Hematopoietic multipotent progenitor cell treated with erythropoietin and hydrocortisone succinate and interleukin-3 and kit ligand, for 15 days (in vitro differentiated cells): ENCODE data around the gene RAP1GAP2.
A peak's percentile ranks its signal among the peaks of the same experiment; 100 is the strongest.

Experiments used
- DNase-seq: peaks from one replicate; pipeline ENCODE4 v3.0.0-alpha.2; 2015; ENCODE audit warnings: low spot score

The RAP1GAP2 gene

DNA sequence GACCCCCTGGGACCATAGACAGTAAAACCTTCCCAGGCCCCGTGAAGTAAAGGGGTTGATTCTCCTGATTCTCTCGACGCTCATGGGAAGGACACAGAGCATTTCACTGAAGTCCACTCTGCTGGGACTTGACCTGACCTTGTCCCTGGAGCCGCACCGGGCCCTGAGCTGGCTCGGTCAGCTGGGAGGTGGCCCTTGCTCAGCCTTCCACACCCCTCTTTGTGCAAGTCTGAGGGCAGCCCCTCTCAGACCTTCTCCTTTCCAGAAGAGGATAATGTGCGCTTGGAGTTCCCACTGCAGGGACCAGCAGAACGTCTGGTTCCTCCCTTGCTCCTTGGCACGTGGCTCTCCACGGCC is 115.5 kb downstream of the RAP1GAP2 start:
- no peak for DNase-seq

DNA sequence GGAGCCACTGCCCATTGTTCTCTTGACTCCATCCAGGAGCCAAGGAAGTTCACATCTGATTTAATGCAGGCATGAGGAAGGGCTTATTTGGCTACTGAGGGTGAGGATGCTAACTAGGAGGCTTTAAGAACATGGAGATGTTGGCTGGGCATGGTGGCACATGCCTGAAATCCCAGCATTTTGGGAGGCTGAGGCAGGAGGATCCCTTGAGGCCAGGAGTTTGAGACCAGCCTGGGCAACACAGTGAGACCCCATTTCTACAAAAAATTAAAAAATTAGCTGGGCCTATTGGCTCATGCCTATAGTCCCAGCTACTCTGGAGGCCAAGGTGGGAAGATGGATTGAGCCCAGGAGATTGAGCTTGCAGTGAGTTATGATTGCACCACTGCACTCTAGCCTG is 116.5 kb downstream of the RAP1GAP2 start:
- no peak for DNase-seq

- DNase-seq = no peak
Observed at GRCh38 chr17:2916461-2916860, 120.2 kb downstream of the RAP1GAP2 start.

DNA sequence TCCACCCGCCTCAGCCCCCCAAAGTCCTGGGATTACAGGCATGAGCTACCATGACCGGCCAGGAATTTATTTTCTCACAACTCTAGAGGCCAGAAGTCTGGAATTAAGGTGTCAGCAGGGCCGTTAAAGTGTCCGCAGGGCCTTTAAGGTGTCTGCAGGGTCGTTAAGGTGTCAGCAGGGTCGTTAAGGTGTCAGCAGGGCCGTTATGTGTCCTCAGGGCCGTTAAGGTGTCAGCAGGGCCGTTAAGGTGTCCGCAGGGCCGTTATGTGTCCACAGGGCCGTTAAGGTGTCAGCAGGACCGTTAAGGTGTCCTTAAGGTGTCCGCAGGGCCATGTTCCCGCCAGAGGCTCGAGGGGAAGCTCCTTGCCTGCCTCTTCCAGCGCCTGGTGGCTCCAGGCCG is 125.2 kb downstream of the RAP1GAP2 start:
- DNase-seq = no peak

DNA sequence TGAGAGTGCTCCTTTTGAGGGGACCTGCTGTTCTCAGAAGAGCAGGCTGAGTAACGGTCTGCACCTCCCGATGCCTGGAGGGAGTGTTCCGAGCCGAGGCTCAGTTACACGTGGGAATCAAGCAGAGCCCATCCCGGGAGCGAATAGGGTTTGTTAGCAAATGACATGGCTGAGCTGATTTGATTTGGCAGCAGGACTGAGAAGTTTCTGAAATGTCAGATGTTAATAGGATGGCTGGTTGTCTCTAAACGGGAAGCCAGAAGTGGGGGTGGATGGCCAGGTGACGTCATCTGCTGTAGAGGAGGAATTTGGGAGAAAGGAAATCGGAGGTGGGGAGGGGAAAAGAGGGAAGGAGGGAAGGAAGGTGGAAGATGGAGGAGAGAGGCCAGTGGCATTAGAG is 128.0 kb downstream of the RAP1GAP2 start:
- DNase-seq = no peak

GRCh38 chr17:2925011-2925410 is 128.8 kb downstream of the RAP1GAP2 start:
- DNase-seq = no peak

DNA sequence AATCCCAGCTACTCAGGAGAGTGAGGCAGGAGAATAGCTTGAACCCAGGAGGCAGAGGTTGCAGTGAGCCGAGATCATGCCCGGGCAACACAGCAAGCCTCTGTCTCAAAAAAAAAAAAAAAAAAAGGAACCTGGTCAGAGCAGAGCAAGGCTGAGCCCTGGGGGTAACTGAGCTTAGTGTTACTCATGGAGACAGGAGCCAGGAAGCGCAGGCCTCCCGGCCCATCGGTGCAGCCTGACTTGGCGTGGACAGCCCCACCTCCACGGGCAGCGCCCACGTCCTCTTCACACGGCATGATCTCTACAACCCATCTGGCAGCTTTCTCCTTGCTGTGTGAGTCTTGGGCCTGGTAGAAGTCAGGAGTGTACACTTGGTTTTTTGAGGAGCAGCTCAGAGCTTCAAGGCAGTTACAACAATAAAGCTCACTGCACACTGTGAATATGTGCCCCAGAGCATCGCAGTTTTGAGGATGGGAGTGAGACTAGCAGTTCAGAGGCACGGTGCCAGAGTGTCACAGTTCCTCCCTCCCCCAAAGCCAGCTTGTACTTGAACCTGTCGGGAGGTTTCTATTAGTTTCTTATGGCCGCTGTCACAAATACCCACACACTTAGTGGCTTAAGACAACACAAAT is 129.9 kb downstream of the RAP1GAP2 start:
- DNase-seq = no peak

- DNase-seq = no peak
Observed at GRCh38 chr17:2928294-2928890, 132.2 kb downstream of the RAP1GAP2 start.

DNA sequence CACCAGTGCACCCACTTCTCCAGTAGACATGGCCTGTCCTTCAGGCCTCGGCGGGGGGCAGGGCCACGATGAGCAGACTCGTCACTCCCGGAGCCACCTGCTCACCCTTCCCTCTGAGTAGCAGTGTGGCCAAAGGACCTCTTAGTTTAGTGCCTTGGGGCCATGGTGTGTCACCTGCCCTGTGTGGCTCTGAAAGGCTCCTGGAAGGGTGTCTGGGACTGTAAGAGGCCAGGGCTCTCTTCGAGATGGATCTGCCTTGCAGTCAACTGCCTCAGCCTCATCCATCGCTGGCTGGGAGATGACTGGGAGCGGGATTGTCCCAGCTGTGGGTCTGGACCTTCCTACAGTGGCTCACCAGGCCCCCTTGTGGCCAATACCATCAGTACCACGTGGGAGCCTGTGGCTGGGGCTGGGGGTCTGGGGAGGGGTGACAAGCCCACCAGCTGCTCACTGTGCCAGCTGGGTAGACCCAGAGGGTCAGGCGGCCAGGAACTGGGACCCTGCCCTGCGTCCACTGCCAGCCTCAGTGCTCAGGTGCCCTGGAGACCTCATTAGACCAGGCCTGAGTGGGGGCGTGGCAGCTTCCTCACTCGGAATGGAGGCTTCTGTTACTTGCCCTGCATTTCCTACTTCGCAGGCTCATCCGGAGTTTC is 133.8 kb downstream of the RAP1GAP2 start:
- DNase-seq = peak; percentile 7

GRCh38 chr17:2931876-2932275 is 135.6 kb downstream of the RAP1GAP2 start:
- DNase-seq = no peak

DNA sequence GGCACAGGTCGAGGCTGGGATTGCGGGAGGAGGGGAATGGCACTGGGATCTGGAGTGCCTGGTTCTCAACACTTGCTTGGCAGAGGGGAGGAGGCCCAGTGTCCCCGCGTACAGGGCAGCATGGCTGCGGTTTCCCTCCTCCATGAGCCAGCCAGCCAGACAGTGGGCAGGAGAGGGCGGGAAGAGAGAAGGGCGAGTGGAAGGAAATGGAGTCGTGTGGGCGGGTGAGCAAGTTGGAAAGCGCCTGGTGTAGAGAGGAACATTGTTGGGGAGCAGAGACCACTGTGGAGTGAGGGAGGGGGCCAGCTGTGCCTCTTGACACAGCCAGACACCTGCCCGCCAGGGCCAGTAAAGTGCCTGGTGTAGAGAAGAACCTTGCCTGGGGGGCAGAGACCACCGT is 136.7 kb downstream of the RAP1GAP2 start:
- DNase-seq = no peak

DNA sequence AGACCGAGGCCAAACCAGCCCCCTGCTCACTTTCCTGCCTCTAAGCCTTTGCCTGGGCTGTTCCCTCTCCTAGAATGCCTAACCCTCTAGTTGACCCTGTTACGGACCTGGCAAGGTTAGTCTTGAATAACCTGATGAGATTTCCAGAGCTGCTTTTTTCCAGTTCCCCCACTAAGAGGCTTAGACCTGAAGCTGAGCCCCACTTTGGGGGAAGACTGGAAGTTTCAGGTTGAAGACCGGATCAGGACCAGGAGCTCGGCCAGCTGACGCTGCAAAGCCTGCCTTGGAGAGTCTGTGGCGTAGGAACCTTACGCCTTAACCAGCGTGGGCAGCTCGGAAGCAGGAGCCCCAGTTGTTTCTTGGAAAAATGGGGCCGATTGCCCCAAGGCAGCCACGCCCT is 137.4 kb downstream of the RAP1GAP2 start:
- DNase-seq = no peak

DNA sequence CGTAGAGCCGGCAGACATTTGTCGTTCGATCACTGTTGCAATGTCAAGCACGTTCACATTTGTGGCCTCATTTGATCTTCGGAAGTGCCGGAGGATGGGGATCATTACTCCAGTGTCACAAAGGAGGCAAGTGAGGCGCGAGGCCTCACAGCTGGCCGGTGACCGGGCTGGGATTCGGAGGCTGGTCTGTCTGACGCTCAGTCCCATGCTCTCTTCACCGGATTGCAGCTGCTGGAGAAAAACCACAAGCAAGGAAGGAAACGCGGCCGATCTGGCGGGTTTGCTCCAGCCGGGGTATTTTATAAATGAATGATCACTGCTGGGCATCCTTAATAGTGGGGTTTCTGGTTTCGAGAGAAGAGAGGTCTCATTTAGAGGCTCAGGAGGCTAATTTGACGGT is 139.4 kb downstream of the RAP1GAP2 start:
- no peak for DNase-seq

GRCh38 chr17:2936351-2936750 is 140.1 kb downstream of the RAP1GAP2 start:
- no peak for DNase-seq

GRCh38 chr17:2936771-2937321 is 140.6 kb downstream of the RAP1GAP2 start:
- no peak for DNase-seq

DNA sequence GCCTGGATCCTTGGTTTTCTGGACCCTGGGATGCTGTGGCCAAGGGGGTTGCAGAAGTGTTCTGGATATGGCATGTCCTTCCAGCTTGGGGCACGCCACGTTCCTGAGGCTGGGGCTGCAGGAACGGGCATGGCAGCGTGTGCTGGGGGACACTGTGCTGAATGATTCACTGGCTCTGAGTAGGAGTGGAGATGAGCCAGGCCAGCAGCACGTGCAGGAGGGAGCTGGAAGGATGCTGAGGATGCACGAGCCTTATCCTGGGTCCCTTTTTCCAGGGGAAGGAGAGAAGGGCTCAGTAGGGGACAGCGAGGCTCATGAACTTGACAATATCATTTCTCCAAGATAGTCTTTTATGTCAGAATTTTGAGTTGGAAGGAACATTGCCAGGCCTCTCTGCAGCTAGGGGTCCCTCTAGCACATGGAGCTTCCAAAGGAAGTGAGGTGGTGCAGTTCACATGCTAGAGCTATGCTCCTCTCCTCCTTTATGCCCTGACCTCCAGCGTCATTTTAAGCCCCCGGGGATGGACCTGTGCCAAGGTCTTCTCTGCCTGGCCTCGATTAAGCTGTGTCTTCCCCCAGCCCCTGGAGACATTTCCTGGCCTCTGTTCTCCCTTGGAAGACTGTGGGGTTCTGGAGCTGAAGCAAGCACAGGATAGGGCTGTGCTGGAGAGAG is 141.2 kb downstream of the RAP1GAP2 start:
- DNase-seq = no peak

DNA sequence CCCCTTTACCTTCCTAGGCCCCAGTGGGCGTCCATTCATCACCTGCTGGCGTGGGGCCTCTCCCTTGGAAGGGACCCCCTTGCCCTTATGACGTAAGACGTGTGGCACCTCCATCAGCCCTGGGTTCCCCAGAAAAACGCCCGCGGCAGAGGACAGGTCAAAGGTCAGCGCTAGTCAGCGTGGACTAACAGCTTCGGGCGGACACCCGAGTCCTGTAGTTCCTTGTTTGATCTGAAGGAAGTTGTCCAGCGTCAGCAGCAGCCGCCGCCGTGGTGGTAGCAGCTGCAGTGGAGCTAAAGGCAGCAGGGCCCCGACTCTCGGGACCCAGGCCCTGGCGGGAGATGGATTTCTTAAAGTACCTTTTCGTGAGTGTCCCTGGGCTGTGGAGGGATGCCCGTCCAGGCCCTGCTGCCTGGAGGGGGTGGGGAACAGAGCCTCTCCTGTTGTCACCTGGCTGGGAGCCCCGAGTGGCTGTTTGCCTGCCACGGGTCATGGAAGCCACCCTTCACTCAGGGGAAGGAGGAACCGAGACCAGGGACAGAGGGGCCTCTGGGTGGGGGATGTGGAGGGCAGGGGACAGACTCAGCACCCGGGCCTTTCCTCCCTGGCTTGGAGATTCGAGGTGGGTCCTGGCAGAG is 143.6 kb downstream of the RAP1GAP2 start:
- no peak for DNase-seq

DNA sequence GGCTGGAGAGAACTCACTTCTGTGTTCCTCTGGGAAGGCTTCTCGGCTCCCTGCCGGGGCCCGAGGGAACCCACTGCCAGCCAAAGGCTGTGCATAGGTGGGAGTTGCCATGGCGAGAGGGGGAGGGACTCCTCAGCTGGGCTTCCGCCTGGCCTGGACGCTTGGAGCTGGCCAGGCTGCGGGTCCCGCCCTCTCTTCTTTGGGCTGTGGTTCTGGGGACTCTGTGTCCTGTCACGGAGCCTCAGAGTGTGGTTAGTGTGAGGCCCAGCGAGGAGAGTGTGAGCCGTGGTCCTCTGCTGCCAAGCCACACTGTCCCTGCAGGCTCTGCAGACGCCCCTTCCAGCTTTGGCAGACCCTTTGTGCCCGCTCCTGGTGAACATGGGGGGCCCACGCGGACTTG is 144.1 kb downstream of the RAP1GAP2 start:
- no peak for DNase-seq

GRCh38 chr17:2943981-2944380 is 147.7 kb downstream of the RAP1GAP2 start:
- DNase-seq = no peak

- no peak for DNase-seq
Observed at GRCh38 chr17:2945299-2945698, 149.1 kb downstream of the RAP1GAP2 start.

- no peak for DNase-seq
Observed at GRCh38 chr17:2946144-2946543, 149.9 kb downstream of the RAP1GAP2 start.

GRCh38 chr17:2947588-2947950 is 151.3 kb downstream of the RAP1GAP2 start:
- DNase-seq = no peak
